ENCODE data around the gene IFNLR1. TPM values are rescaled to one million over a fixed set of nuclear protein-coding genes. Genes with fewer than 3 reads are reported as not detected.

IFNLR1 gene
- total RNA-seq, 1 experiment from 2014 or later: 6.1 TPM

GRCh38 chr1:24180676-24181075 is 6.4 kb downstream of the IFNLR1 start:
- no peaks in the 10 kb centered on the region for H3K9me3 ChIP-seq
- BruUV-seq (replicated peaks): no TSS peak
- Mint-ChIP-seq H3K9me3 (ENCODE audit: unreplicated experiment) (no peaks in the 10 kb centered on the region), H3K4me1 (ENCODE audit: low read depth, unreplicated experiment) (peaks cover 7% of the 10 kb centered on the region), H3K27me3 (ENCODE audit: insufficient read depth, unreplicated experiment) (no peaks in the 10 kb centered on the region), H3K36me3 (ENCODE audit: insufficient read depth, unreplicated experiment) (peaks cover 10% of the 10 kb centered on the region), H3K4me3 (ENCODE audit: unreplicated experiment) (no peak overlapping the region), H3K27ac (ENCODE audit: unreplicated experiment) (no peak overlapping the region)
- H3K36me3 ChIP-seq (ENCODE audit: control insufficient read depth, insufficient read depth, low read length): no peaks in the 10 kb centered on the region; the same call in 1 of the 2 replicates
- no peak overlapping the region for H3K4me3 ChIP-seq (ENCODE audit: low read depth, low read length)
- intact Hi-C loops (cut with micrococcal nuclease; ENCODE audit: unreplicated experiment): no loop called here
- peaks cover 4% of the 10 kb centered on the region; the same call in 1 of the 2 replicates for H3K4me1 ChIP-seq
- no peak for DNase-seq
- H3K27me3 ChIP-seq (replicated peaks; ENCODE audit: control insufficient read depth, insufficient read depth, low read length): no peaks in the 10 kb centered on the region
- CTCF ChIA-PET: no interaction called here
- TF ChIP-seq CTCF (IDR thresholded peaks at IDR 0.05; ENCODE audit: insufficient read depth in 1 of 2, low read depth in 1 of 2, low read length in 1 of 2, severe bottlenecking in 1 of 2, unreplicated experiment in 1 of 2): no peak
- POLR2A ChIA-PET: no interaction called here

- no peak overlapping the region for H3K27ac Mint-ChIP-seq (ENCODE audit: unreplicated experiment)
These were observed 7.7 kb downstream of the IFNLR1 start for GRCh38 chr1:24179251-24179840.

GRCh38 chr1:24178407-24178806 is 8.7 kb downstream of the IFNLR1 start:
- CTCF ChIA-PET: interaction anchor here (1.7 kb wide), 1 partner anchor 28 kb away, joined by 3 read pairs; no protein-coding TSS in a partner anchor
- Mint-ChIP-seq H3K4me3 (ENCODE audit: unreplicated experiment) (no peak overlapping the region), H3K36me3 (ENCODE audit: insufficient read depth, unreplicated experiment) (peaks cover 10% of the 10 kb centered on the region), H3K27ac (ENCODE audit: unreplicated experiment) (no peak overlapping the region), H3K9me3 (ENCODE audit: unreplicated experiment) (no peaks in the 10 kb centered on the region), H3K27me3 (ENCODE audit: insufficient read depth, unreplicated experiment) (no peaks in the 10 kb centered on the region), H3K4me1 (ENCODE audit: low read depth, unreplicated experiment) (peaks cover 15% of the 10 kb centered on the region)
- no peak for DNase-seq
- Histone ChIP-seq H3K4me1 (peaks cover 10% of the 10 kb centered on the region), H3K27me3 (replicated peaks; ENCODE audit: control insufficient read depth, insufficient read depth, low read length) (no peaks in the 10 kb centered on the region), H3K4me3 (ENCODE audit: low read depth, low read length) (no peak overlapping the region), H3K36me3 (ENCODE audit: control insufficient read depth, insufficient read depth, low read length) (no peaks in the 10 kb centered on the region; the same call in 1 of the 2 replicates), H3K9me3 (no peaks in the 10 kb centered on the region)
- intact Hi-C loops (cut with micrococcal nuclease; ENCODE audit: unreplicated experiment): no loop called here
- POLR2A ChIA-PET: interaction anchor here (0.7 kb wide), 1 partner anchor 849 kb away, joined by 3 read pairs; no protein-coding TSS in a partner anchor
- no peak for TF ChIP-seq CTCF (IDR thresholded peaks at IDR 0.05; ENCODE audit: insufficient read depth in 1 of 2, low read depth in 1 of 2, low read length in 1 of 2, severe bottlenecking in 1 of 2, unreplicated experiment in 1 of 2)
- no TSS peak for BruUV-seq (replicated peaks)

More at GRCh38 chr1:24179251-24179840, 7.7 kb downstream of the IFNLR1 start:
- no peak for DNase-seq
- no peaks in the 10 kb centered on the region for H3K9me3 Mint-ChIP-seq (ENCODE audit: unreplicated experiment)
- peaks cover 14% of the 10 kb centered on the region for H3K4me1 Mint-ChIP-seq (ENCODE audit: low read depth, unreplicated experiment)
- intact Hi-C loops (cut with micrococcal nuclease; ENCODE audit: unreplicated experiment): no loop called here
- Histone ChIP-seq H3K4me3 (ENCODE audit: low read depth, low read length) (no peak overlapping the region), H3K4me1 (peaks cover 10% of the 10 kb centered on the region), H3K36me3 (ENCODE audit: control insufficient read depth, insufficient read depth, low read length) (no peaks in the 10 kb centered on the region; the same call in 1 of the 2 replicates), H3K27me3 (replicated peaks; ENCODE audit: control insufficient read depth, insufficient read depth, low read length) (no peaks in the 10 kb centered on the region), H3K9me3 (no peaks in the 10 kb centered on the region)
- ChIA-PET CTCF (interaction anchor here (1.0 kb wide), 1 partner anchor 29 kb away, joined by 4 read pairs; no protein-coding TSS in a partner anchor), POLR2A (no interaction called here)
- no peak for TF ChIP-seq CTCF (IDR thresholded peaks at IDR 0.05; ENCODE audit: insufficient read depth in 1 of 2, low read depth in 1 of 2, low read length in 1 of 2, severe bottlenecking in 1 of 2, unreplicated experiment in 1 of 2)
- H3K36me3 Mint-ChIP-seq (ENCODE audit: insufficient read depth, unreplicated experiment): peaks cover 10% of the 10 kb centered on the region
- H3K4me3 Mint-ChIP-seq (ENCODE audit: unreplicated experiment): no peak overlapping the region
- no peaks in the 10 kb centered on the region for H3K27me3 Mint-ChIP-seq (ENCODE audit: insufficient read depth, unreplicated experiment)
- BruUV-seq (replicated peaks): no TSS peak

All from Caco-2 (cell line).